A673 (cell line): ENCODE results near the gene SMARCA2. TPM values are rescaled to one million over a fixed set of nuclear protein-coding genes. Genes with fewer than 3 reads are reported as not detected.
A peak's percentile ranks its signal among the peaks of the same experiment; 100 is the strongest.

ENCODE experiments used
- BruUV-seq: library from RNA; stranded (reverse); fragments of 400-500 nt; replicated peaks from 2 replicates; lab custom pipeline; 2021; lab: Mats Ljungman, UMichigan
- CTCF ChIA-PET: fragments of 300-600 bp; sonication (Branson Sonifier 250); formaldehyde crosslinking; loops from one replicate; lab custom pipeline; 2022; ENCODE audit warnings: antibody characterized with exemption; lab: Charles Lee
- POLR2A ChIA-PET: fragments of 300-600 bp; sonication (Branson Sonifier 250); formaldehyde crosslinking; loops from one replicate; lab custom pipeline; 2022; ENCODE audit warnings: antibody characterized with exemption; ENCODE audit not compliant: low non-redundant PET; lab: Charles Lee
- DNase-seq: peaks from one replicate; pipeline ENCODE4 v3.0.0-alpha.2; 2015; ENCODE audit warnings: low spot score
- H3K27ac ChIP-seq: fragments of 200-600 bp; sonication (generic); 2 replicates; pipeline ENCODE4 v1.5.1; 2016; ENCODE audit warnings: mixed run types, low read depth, mild to moderate bottlenecking, mixed read lengths, antibody characterized with exemption, low read length; ENCODE audit not compliant: poor library complexity, severe bottlenecking
- H3K27me3 ChIP-seq: fragments of 200-600 bp; sonication (generic); replicated peaks from 2 replicates; pipeline ENCODE4 v1.6.1; 2017; ENCODE audit warnings: mixed run types, low read depth, mild to moderate bottlenecking, mixed read lengths, antibody characterized with exemption, low read length; ENCODE audit not compliant: insufficient read depth, poor library complexity
- H3K36me3 ChIP-seq: fragments of 200-600 bp; sonication (generic); 2 replicates; pipeline ENCODE4 v1.6.1; 2016; ENCODE audit warnings: mixed run types, mild to moderate bottlenecking, mixed read lengths, antibody characterized with exemption, low read length; ENCODE audit not compliant: insufficient read depth, poor library complexity, severe bottlenecking
- H3K4me1 ChIP-seq: fragments of 200-600 bp; sonication (generic); 2 replicates; pipeline ENCODE4 v1.6.1; 2017; ENCODE audit warnings: mixed run types, mild to moderate bottlenecking, mixed read lengths, antibody characterized with exemption, low read length; ENCODE audit not compliant: insufficient read depth, poor library complexity, severe bottlenecking
- H3K4me3 ChIP-seq: fragments of 200-600 bp; sonication (generic); 2 replicates; pipeline ENCODE4 v1.5.1; 2016; ENCODE audit warnings: low read depth, mixed run types, mild to moderate bottlenecking, mixed read lengths, low read length; ENCODE audit not compliant: poor library complexity, severe bottlenecking
- H3K9me3 ChIP-seq: fragments of 200-600 bp; sonication (generic); 2 replicates; pipeline ENCODE4 v1.6.1; 2016; ENCODE audit warnings: mixed run types, low read depth, mild to moderate bottlenecking, mixed read lengths, antibody characterized with exemption, low read length; ENCODE audit not compliant: poor library complexity, severe bottlenecking
- CTCF ChIP-seq: fragments of 300-800, 200-600 bp; sonication (generic); conservative IDR thresholded peaks from 2 replicates; pipeline ENCODE4 v1.5.1; 2017; ENCODE audit warnings: low read depth, mild to moderate bottlenecking, antibody characterized with exemption, low read length, moderate library complexity, mixed read lengths
- EZH2 ChIP-seq: fragments of 200-600 bp; sonication (generic); IDR thresholded peaks from 2 replicates; pipeline ENCODE4 v1.6.1; 2017; ENCODE audit warnings: borderline replicate concordance, low read depth, mild to moderate bottlenecking, mixed read lengths, antibody characterized with exemption, low read length; ENCODE audit not compliant: poor library complexity, severe bottlenecking
- intact Hi-C: fragments of 100-400 bp; cut with micrococcal nuclease; formaldehyde crosslinking; loops from one replicate; pipeline ENCODE4 v1.10.0; 2022; ENCODE audit not compliant: unreplicated experiment
- total RNA-seq: library from RNA; stranded (reverse); gene quantifications from 2 replicates; pipeline ENCODE4 v1.2.3, GENCODE V29; 2021

Gene SMARCA2
- total RNA-seq, 1 experiment from 2014 or later: 69.0 TPM

DNA sequence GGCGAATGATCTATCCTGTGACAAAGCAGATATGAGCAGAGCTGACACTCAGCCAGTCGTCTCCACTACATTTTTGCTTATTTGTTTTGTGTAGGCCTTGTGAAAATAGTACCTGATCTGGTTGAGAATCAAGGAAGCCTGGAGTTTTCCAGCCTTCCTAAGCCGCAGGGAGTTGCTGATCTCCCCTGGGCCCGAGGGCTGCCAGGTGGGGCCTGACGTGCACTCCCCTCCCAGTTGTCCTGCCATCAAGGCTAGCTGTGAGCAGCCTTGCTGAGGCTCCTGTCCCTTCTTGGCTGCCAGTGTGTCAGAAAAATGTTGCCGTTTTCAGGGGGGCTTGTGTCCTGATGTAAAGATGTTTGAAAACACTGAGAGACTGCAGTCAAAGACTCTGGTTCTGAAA lies 102.4 kb downstream of the SMARCA2 start:
- ChIA-PET POLR2A (no interaction called here), CTCF (no interaction called here)
- Histone ChIP-seq H3K36me3 (no peaks in the 10 kb centered on the region), H3K27me3 (no peaks in the 10 kb centered on the region), H3K27ac (no peak overlapping the region), H3K4me1 (peaks cover 17% of the 10 kb centered on the region), H3K9me3 (no peaks in the 10 kb centered on the region), H3K4me3 (no peak overlapping the region)
- intact Hi-C loops: no loop called here
- DNase-seq: no peak
- no TSS peak for BruUV-seq
- TF ChIP-seq CTCF (no peak), EZH2 (no peak)

GRCh38 chr9:2119566-2119965 lies 104.4 kb downstream of the SMARCA2 start:
- no TSS peak for BruUV-seq
- no peaks in the 10 kb centered on the region for H3K36me3 ChIP-seq
- H3K9me3 ChIP-seq: no peaks in the 10 kb centered on the region
- no peak overlapping the region for H3K4me3 ChIP-seq
- ChIA-PET POLR2A (no interaction called here), CTCF (no interaction called here)
- no peaks in the 10 kb centered on the region for H3K27me3 ChIP-seq
- no peak overlapping the region for H3K27ac ChIP-seq
- TF ChIP-seq EZH2: no peak
- no peak for TF ChIP-seq CTCF
- intact Hi-C loops: no loop called here
- peaks cover 17% of the 10 kb centered on the region for H3K4me1 ChIP-seq
- no peak for DNase-seq

- H3K27ac ChIP-seq: peak overlapping the region; percentile 66
- ChIA-PET CTCF (no interaction called here), POLR2A (no interaction called here)
- BruUV-seq: no TSS peak
- intact Hi-C loops: loop anchor here (5.0 kb wide), 1 partner anchor 104 kb away; the partner anchor contains the start of gene SMARCA2
- H3K4me1 ChIP-seq: peaks cover 17% of the 10 kb centered on the region
- no peaks in the 10 kb centered on the region for H3K9me3 ChIP-seq
- DNase-seq: peak; percentile 83
- no peaks in the 10 kb centered on the region for H3K27me3 ChIP-seq
- no peaks in the 10 kb centered on the region for H3K36me3 ChIP-seq
- no peak overlapping the region for H3K4me3 ChIP-seq
- TF ChIP-seq EZH2: no peak
- peak; percentile 48 for TF ChIP-seq CTCF
Observed at GRCh38 chr9:2120926-2121689, 106.0 kb downstream of the SMARCA2 start.
